ENCODE data around the gene RAD51B. TPM values are rescaled to one million over a fixed set of nuclear protein-coding genes. Genes with fewer than 3 reads are reported as not detected.

RAD51B gene
- total RNA-seq, 1 experiment from 2014 or later = 20.0 TPM

GRCh38 chr14:68325267-68325807 lies 505.8 kb downstream of the RAD51B start:
- Histone ChIP-seq H3K9me3 (ENCODE audit: control insufficient read depth in 1 of 2, insufficient read depth in 1 of 2, low read depth in 1 of 2, low read length in 2 of 2) (no peaks in the 10 kb centered on the region), H3K4me2 (ENCODE audit: low read length) (no peak overlapping the region), H2AFZ (ENCODE audit: low read depth, low read length, poor library complexity, severe bottlenecking) (no peak overlapping the region), H3K79me2 (ENCODE audit: insufficient read depth, low read length) (no peaks in the 10 kb centered on the region), H3K9me2 (ENCODE audit: insufficient read depth) (no peaks in the 10 kb centered on the region), H3K4me3 (replicated peaks in 1 of 2; ENCODE audit: low read depth in 1 of 2, low read length in 2 of 2) (no peak overlapping the region), H3K4me1 (ENCODE audit: control insufficient read depth in 1 of 2, insufficient read depth in 2 of 2, low read length in 2 of 2) (no peaks in the 10 kb centered on the region), H3K27me3 (ENCODE audit: insufficient read depth, low read length) (no peaks in the 10 kb centered on the region), H3K27ac (ENCODE audit: low read depth, low read length) (no peak overlapping the region), H3K9ac (ENCODE audit: low read length) (no peak overlapping the region), H4K20me1 (ENCODE audit: insufficient read depth) (no peaks in the 10 kb centered on the region), H3K36me3 (ENCODE audit: control insufficient read depth in 1 of 2, insufficient read depth in 2 of 2, low read length in 2 of 2) (no peaks in the 10 kb centered on the region)
- no peak for TF ChIP-seq CEBPB (IDR thresholded peaks at IDR 0.05; ENCODE audit: low read depth)
- no peak for TF ChIP-seq EZH2phosphoT487 (IDR thresholded peaks at IDR 0.05; ENCODE audit: borderline replicate concordance)
- TF ChIP-seq RAD21 (IDR thresholded peaks at IDR 0.05; ENCODE audit: low read depth) = no peak
- no peak for TF ChIP-seq SRF (IDR thresholded peaks at IDR 0.05; ENCODE audit: low read depth)
- TF ChIP-seq MAX (IDR thresholded peaks at IDR 0.05) = no peak
- TF ChIP-seq JUND (IDR thresholded peaks at IDR 0.05) = no peak
- no peak for TF ChIP-seq POLR2AphosphoS5 (IDR thresholded peaks at IDR 0.05; ENCODE audit: low read depth, low read length)
- TF ChIP-seq ATF3 (IDR thresholded peaks at IDR 0.05) = no peak
- no peak for TF ChIP-seq POLR2A (IDR thresholded peaks at IDR 0.05; ENCODE audit: borderline replicate concordance, extremely low read depth, insufficient read depth, insufficient read length)
- TF ChIP-seq CBX3 (IDR thresholded peaks at IDR 0.05; ENCODE audit: low read depth) = no peak
- no peak for TF ChIP-seq CTCF (IDR thresholded peaks at IDR 0.05 in 2 of 3, conservative IDR thresholded peaks at IDR 0.05 in 1 of 3; ENCODE audit: borderline replicate concordance in 1 of 3, insufficient read depth in 1 of 3, low read depth in 2 of 3, low read length in 2 of 3)
- no peak for TF ChIP-seq EGR1 (IDR thresholded peaks at IDR 0.05; ENCODE audit: low read depth)
- no peak for TF ChIP-seq EZH2 (IDR thresholded peaks at IDR 0.05)
- TF ChIP-seq YY1 (IDR thresholded peaks at IDR 0.05; ENCODE audit: extremely low read depth, insufficient replicate concordance, low read depth, low read length) = no peak
- no peak for TF ChIP-seq ELF1 (IDR thresholded peaks at IDR 0.05; ENCODE audit: borderline replicate concordance, low read depth)
- no peak for TF ChIP-seq ZNF274 (IDR thresholded peaks at IDR 0.05; ENCODE audit: low read depth, low read length)
- TF ChIP-seq SP1 (IDR thresholded peaks at IDR 0.05; ENCODE audit: low read depth) = no peak
- TF ChIP-seq FOSL1 (IDR thresholded peaks at IDR 0.05; ENCODE audit: low read depth) = no peak
- DNase-seq (ENCODE audit: low read depth, low spot score) = no peak
- no TSS peak for BruUV-seq (replicated peaks)
- ChIA-PET POLR2A (no interaction called here), RAD21 (ENCODE audit: low non-redundant PET in 1 of 2, low total read pairs in 2 of 2, uncharacterized antibody in 2 of 2, unreplicated experiment in 2 of 2) (no interaction called here), CTCF (no interaction called here)
- no peak for ATAC-seq
- intact Hi-C loops (cut with micrococcal nuclease) = no loop called here

All from HCT116 (cell line).